ENCODE results near the gene ITGAX. TPM values are rescaled to one million over a fixed set of nuclear protein-coding genes. Genes with fewer than 3 reads are reported as not detected.

Gene ITGAX
- total RNA-seq, 4 donors from 2014 or later: 1.8 to 9.3 (median 4.3) TPM

DNA sequence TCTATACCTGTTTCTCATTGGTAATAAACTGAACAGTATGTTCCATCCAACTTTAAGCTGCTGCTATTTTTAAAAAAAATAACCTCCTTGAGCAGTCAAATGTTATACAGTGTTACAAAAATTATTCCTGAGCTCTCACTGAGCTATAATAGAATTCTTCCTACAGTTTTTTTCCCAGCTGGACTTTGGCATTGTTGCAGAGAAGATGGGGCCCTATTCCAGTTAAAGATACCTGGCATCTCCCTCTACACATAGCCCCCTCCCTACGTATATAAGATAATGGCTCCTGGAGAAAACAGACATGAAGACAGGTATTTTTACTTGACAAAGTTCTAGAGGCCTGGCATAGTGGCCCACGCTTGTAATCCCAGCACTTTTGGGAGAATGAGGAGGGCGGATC is 74.8 kb downstream of the ITGAX start:
- no peaks in the 10 kb centered on the region for H3K9me3 ChIP-seq

DNA sequence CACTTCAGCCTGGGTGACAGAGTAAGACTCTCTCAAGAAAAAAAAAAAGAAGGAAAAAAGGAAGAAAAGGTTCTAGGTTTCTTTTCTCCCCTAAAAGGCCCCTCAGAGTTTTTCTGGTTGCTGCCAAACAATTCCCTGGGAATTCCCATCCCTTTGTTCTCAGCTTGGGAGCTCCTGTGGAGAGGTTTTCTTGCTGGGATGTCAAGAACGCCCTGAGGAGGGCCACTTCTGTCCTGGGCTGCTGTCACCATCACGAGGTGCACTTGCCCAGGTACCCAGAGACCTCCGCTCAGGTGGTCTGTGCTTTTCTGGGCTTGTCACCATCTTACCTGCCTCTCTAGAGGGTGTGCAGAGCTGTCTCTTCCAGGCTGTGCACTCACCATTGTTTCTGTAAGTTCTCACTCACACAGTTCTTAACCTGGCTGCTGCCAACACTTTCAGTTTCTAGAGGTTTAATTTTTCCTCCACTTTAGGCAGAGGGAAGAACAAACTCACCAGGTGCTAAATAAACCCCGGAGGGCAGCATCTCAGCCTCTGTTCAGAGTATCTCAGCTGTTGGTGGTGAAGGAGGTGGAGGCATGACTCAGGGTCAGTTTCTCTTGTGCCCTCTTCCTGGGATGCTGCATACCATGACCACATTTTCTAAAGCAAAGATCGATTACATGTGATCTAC is 75.5 kb downstream of the ITGAX start:
- peaks cover 0 to 11% (median 4%) of the 10 kb centered on the region in 4 donors for H3K4me1 ChIP-seq
- DNase-seq (ENCODE audit: low spot score in 2 of 2): no peak
- no peaks in the 10 kb centered on the region for H3K9me3 ChIP-seq
- 43 to 46% methylated on average over 5 of the region's 5 CpGs for WGBS, 2 donors
- no peaks in the 10 kb centered on the region for H3K27me3 ChIP-seq
- no peak for TF ChIP-seq EP300 (IDR thresholded peaks at IDR 0.05)
- no peak for TF ChIP-seq POLR2A (IDR thresholded peaks at IDR 0.05)
- TF ChIP-seq, protein P1, sequence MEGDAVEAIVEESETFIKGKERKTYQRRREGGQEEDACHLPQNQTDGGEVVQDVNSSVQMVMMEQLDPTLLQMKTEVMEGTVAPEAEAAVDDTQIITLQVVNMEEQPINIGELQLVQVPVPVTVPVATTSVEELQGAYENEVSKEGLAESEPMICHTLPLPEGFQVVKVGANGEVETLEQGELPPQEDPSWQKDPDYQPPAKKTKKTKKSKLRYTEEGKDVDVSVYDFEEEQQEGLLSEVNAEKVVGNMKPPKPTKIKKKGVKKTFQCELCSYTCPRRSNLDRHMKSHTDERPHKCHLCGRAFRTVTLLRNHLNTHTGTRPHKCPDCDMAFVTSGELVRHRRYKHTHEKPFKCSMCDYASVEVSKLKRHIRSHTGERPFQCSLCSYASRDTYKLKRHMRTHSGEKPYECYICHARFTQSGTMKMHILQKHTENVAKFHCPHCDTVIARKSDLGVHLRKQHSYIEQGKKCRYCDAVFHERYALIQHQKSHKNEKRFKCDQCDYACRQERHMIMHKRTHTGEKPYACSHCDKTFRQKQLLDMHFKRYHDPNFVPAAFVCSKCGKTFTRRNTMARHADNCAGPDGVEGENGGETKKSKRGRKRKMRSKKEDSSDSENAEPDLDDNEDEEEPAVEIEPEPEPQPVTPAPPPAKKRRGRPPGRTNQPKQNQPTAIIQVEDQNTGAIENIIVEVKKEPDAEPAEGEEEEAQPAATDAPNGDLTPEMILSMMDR (IDR thresholded peaks at IDR 0.05): no peak
- no peak overlapping the region for H3K4me3 ChIP-seq
- H3K36me3 ChIP-seq: peaks cover 0 to 2% (median 0%) of the 10 kb centered on the region in 3 donors
- H3K27ac ChIP-seq: no peak overlapping the region

More for the DNA sequence above, 74.8 kb downstream of the ITGAX start:
- DNase-seq (ENCODE audit: low spot score in 2 of 2): no peak
- Histone ChIP-seq H3K4me3 (no peak overlapping the region), H3K27me3 (no peaks in the 10 kb centered on the region), H3K4me1 (peaks cover 0 to 11% (median 4%) of the 10 kb centered on the region in 4 donors), H3K27ac (no peak overlapping the region), H3K36me3 (no peaks in the 10 kb centered on the region)
- 85 to 88% methylated on average over 3 of the region's 3 CpGs for WGBS, 2 donors
- TF ChIP-seq EP300 (IDR thresholded peaks at IDR 0.05) (no peak), POLR2A (IDR thresholded peaks at IDR 0.05) (no peak)
- TF ChIP-seq, protein P1 (IDR thresholded peaks at IDR 0.05): no peak

Other genes with a start within 250 kb of the ITGAX start
- 10 to 100 TPM; 37.9 to 53.4 (median 45.6) TPM for gene BCKDK, start 246.8 kb upstream of the ITGAX start, total RNA-seq
- 10 to 100 TPM; 79.5 to 99.0 (median 92.7) TPM for gene KAT8, start 237.5 kb upstream of the ITGAX start, total RNA-seq
- gene PRSS8, start 219.4 kb upstream of the ITGAX start, total RNA-seq: under 1 TPM in 1 of 4 donors, not detected in 3; 0.20 TPM
- gene PRSS36, start 205.1 kb upstream of the ITGAX start, total RNA-seq: 10 to 100 TPM in 2 of 4 donors, 1 to 10 TPM in 2; 6.5 to 21.3 (median 10.8) TPM
- 100 to 1,000 TPM in 3 of 4 donors, 10 to 100 TPM in 1; 91.8 to 125 (median 109) TPM for gene FUS, start 175.0 kb upstream of the ITGAX start, total RNA-seq
- 10 to 100 TPM; 27.8 to 64.5 (median 46.7) TPM for gene PYCARD, start 152.4 kb upstream of the ITGAX start, total RNA-seq
- under 1 TPM in 3 of 4 donors, not detected in 1; under 0.01 to 0.60 (median 0.21) TPM for gene TRIM72, start 141.1 kb upstream of the ITGAX start, total RNA-seq
- gene PYDC1, start 138.0 kb upstream of the ITGAX start, total RNA-seq: 1 to 10 TPM in 1 of 4 donors, not detected in 3; 5.5 TPM
- 10 to 100 TPM; 10.9 to 31.0 (median 27.1) TPM for gene ITGAM, start 95.2 kb upstream of the ITGAX start, total RNA-seq
- gene ITGAD, start 38.2 kb downstream of the ITGAX start, total RNA-seq: under 1 TPM in 2 of 4 donors, not detected in 2; under 0.01 to 0.22 TPM
- gene COX6A2, start 73.2 kb downstream of the ITGAX start, total RNA-seq: not detected
- gene ZNF843, start 87.6 kb downstream of the ITGAX start, total RNA-seq: 1 to 10 TPM; 1.5 to 2.5 (median 2.1) TPM
- 10 to 100 TPM in 1 of 4 donors, 1 to 10 TPM in 3; 6.6 to 11.6 (median 9.1) TPM for gene ARMC5, start 104.3 kb downstream of the ITGAX start, total RNA-seq
- gene TGFB1I1, start 117.0 kb downstream of the ITGAX start, total RNA-seq: 10 to 100 TPM; 29.3 to 68.7 (median 53.5) TPM
- not detected for gene SLC5A2, start 127.9 kb downstream of the ITGAX start, total RNA-seq
- gene RUSF1, start 153.2 kb downstream of the ITGAX start, total RNA-seq: 100 to 1,000 TPM in 2 of 4 donors, 10 to 100 TPM in 2; 71.7 to 118 (median 93.5) TPM
- gene AHSP, start 172.7 kb downstream of the ITGAX start, total RNA-seq: not detected

All from tibial nerve (tissue), 4 donors.